Esophagus muscularis mucosa (tissue), 4 donors: Measurements from ENCODE around the gene MAMLD1. TPM values are rescaled to one million over a fixed set of nuclear protein-coding genes. Genes with fewer than 3 reads are reported as not detected.

Experiments
- DNase-seq: peaks from one replicate; pipeline ENCODE4 v3.0.0-alpha.2; 2017; ENCODE audit errors: extremely low spot score
- H3K27ac ChIP-seq, 4 donors: fragments of 200-600 bp; sonication (generic); replicated peaks in 1 of 4; 1 replicate in 3 of 4; 2 replicates in 1 of 4; pipeline ENCODE4 v1.5.1; 2016 to 2019; ENCODE audit warnings: mild to moderate bottlenecking in 1 of 4
- H3K27me3 ChIP-seq, 4 donors: fragments of 200-600 bp; sonication (generic); one replicate each; pipeline versions ENCODE4 v1.5.1 to v1.6.0; 2016 to 2019
- H3K36me3 ChIP-seq, 4 donors: fragments of 200-600 bp; sonication (generic); one replicate each; pipeline ENCODE4 v1.5.1; 2016 to 2019
- H3K4me1 ChIP-seq, 4 donors: fragments of 200-600 bp; sonication (generic); one replicate each; pipeline ENCODE4 v1.5.1; 2016 to 2019
- H3K4me3 ChIP-seq, 4 donors: fragments of 200-600 bp; sonication (generic); 1 replicate in 2 of 4; 2 replicates in 2 of 4; pipeline ENCODE4 v1.5.1; 2016 to 2019; ENCODE audit warnings: mild to moderate bottlenecking in 4 of 4, moderate library complexity in 1 of 4
- H3K9me3 ChIP-seq, 4 donors: fragments of 200-600 bp; sonication (generic); 1 replicate in 3 of 4; 2 replicates in 1 of 4; pipeline ENCODE4 v1.5.1; 2016 to 2019
- CTCF ChIP-seq, 3 experiments: fragments of 200-600 bp in 2 of 3; fragments of 450-650 bp in 1 of 3; sonication (generic) in 2 of 3; IDR thresholded peaks; one replicate each; pipeline ENCODE4 v1.5.1; 2017 to 2019; ENCODE audit warnings: antibody characterized with exemption in 3 of 3, mild to moderate bottlenecking in 2 of 3, moderate library complexity in 1 of 3
- EP300 ChIP-seq: sonication (generic); formaldehyde crosslinking; IDR thresholded peaks from one replicate; pipeline ENCODE4 v1.6.1; 2017; ENCODE audit warnings: antibody characterized with exemption
- POLR2A ChIP-seq: fragments of 450-650 bp; IDR thresholded peaks from one replicate; pipeline ENCODE4 v1.6.1; 2017; ENCODE audit warnings: antibody characterized with exemption, moderate library complexity, mild to moderate bottlenecking, low read depth
- POLR2AphosphoS5 ChIP-seq, 2 donors: sonication (generic); formaldehyde crosslinking; IDR thresholded peaks; one replicate each; pipeline ENCODE4 v1.6.1; 2017; ENCODE audit warnings: antibody characterized with exemption in 2 of 2
- WGBS: methylation state at CpG from one replicate; pipeline ENCODE4 v1.1.5; 2018; 5-methylcytosine and 5-hydroxymethylcytosine counted together
- intact Hi-C: fragments of 100-400 bp; cut with DNase I; formaldehyde crosslinking; loops from one replicate; pipeline ENCODE4 v1.15.1; 2023
- total RNA-seq, 4 donors: library from RNA; depleted of rRNA; stranded (reverse); fragments of >200 nt; gene quantifications; one replicate each; pipeline versions ENCODE4 v1.1.0 to v1.2.1, GENCODE V29; 2016

Gene MAMLD1
- total RNA-seq, 4 donors from 2014 or later, result 1.6 to 5.3 (median 3.3) TPM

- intact Hi-C loops, result no loop called here
- Histone ChIP-seq H3K4me3 (peak overlapping the region; percentile 46 to 59 (median 48)), H3K4me1 (peaks cover 14 to 24% (median 18%) of the 10 kb centered on the region in 4 donors), H3K27ac (peak overlapping the region; percentile 71 to 81 (median 76)), H3K27me3 (no peaks in the 10 kb centered on the region), H3K36me3 (no peaks in the 10 kb centered on the region), H3K9me3 (no peaks in the 10 kb centered on the region)
- WGBS, result 44% methylated on average over 22 of the region's 54 CpGs
- TF ChIP-seq POLR2A, result no peak
- TF ChIP-seq POLR2AphosphoS5 (IDR thresholded peaks at IDR 0.05), result peak; percentile 56 to 67
- DNase-seq, result peak; percentile 92
Observed at GRCh38 chrX:150547375-150548115, 184.4 kb downstream of the MAMLD1 start.

DNA sequence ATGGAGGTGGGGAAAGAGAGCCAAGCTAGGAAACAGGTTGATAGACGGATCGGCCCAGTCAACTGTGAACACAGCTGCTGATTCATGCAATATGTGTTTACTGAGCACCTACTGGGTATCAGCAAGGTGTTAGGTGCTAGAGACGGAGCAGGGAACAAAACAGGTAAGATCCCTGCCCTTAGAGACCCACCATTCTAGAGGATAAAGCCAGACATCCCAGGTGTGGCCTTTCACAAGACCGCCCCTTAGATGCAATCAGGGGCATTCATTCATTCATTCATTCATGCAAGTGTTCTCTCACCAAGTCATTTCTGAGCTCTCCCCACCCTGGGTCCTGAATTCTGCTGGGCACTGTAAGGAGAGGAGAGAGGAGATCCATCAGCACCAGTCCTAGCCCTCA, 185.1 kb downstream of the MAMLD1 start:
- TF ChIP-seq POLR2A, result no peak
- intact Hi-C loops, result no loop called here
- no peak for DNase-seq
- Histone ChIP-seq H3K4me1 (peaks cover 14 to 24% (median 18%) of the 10 kb centered on the region in 4 donors), H3K4me3 (peak overlapping the region; percentile 46 to 59 (median 48)), H3K27ac (peak overlapping the region; percentile 71 to 81 (median 76)), H3K27me3 (no peaks in the 10 kb centered on the region), H3K9me3 (no peaks in the 10 kb centered on the region), H3K36me3 (no peaks in the 10 kb centered on the region)
- WGBS, result 81% methylated on average over 4 of the region's 4 CpGs

GRCh38 chrX:150548684-150549083, 185.6 kb downstream of the MAMLD1 start:
- intact Hi-C loops, result no loop called here
- WGBS, result 62% methylated on average over 2 of the region's 2 CpGs
- Histone ChIP-seq H3K36me3 (no peaks in the 10 kb centered on the region), H3K4me1 (peaks cover 14 to 24% (median 18%) of the 10 kb centered on the region in 4 donors), H3K27me3 (no peaks in the 10 kb centered on the region), H3K4me3 (no peak overlapping the region), H3K9me3 (no peaks in the 10 kb centered on the region), H3K27ac (no peak overlapping the region)
- DNase-seq, result no peak
- TF ChIP-seq CTCF (IDR thresholded peaks at IDR 0.05), result no peak
- no peak for TF ChIP-seq POLR2AphosphoS5 (IDR thresholded peaks at IDR 0.05)
- TF ChIP-seq EP300, result no peak
- no peak for TF ChIP-seq POLR2A

DNA sequence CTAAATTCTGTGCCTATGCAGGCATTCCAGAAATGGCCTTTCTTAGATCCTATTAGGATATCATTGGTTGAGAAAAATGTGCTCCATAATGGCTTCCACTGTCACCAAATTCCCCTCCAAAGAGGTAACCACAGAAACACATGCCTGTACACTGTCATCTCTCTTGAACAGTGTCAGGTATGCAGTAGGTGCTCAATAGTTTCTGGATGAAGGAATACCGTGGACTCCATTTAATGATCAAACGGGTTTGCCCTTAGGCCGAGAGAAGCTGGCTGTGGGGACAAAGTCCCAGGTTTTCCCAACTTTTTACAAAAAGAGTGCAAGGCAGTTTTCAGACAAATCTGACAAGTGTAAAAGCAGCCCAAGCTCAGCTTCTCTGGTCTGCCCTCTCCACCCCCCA, 188.8 kb downstream of the MAMLD1 start:
- peaks cover 6 to 17% (median 11%) of the 10 kb centered on the region in 4 donors for H3K4me1 ChIP-seq
- no peak overlapping the region for H3K4me3 ChIP-seq
- no peaks in the 10 kb centered on the region for H3K9me3 ChIP-seq
- no peaks in the 10 kb centered on the region for H3K36me3 ChIP-seq
- no peaks in the 10 kb centered on the region for H3K27me3 ChIP-seq
- WGBS, result 81% methylated on average over 3 of the region's 3 CpGs
- H3K27ac ChIP-seq, result no peak overlapping the region
- intact Hi-C loops, result no loop called here
- no peak for DNase-seq
- no peak for TF ChIP-seq POLR2A
- no peak for TF ChIP-seq EP300
- no peak for TF ChIP-seq POLR2AphosphoS5 (IDR thresholded peaks at IDR 0.05)

DNA sequence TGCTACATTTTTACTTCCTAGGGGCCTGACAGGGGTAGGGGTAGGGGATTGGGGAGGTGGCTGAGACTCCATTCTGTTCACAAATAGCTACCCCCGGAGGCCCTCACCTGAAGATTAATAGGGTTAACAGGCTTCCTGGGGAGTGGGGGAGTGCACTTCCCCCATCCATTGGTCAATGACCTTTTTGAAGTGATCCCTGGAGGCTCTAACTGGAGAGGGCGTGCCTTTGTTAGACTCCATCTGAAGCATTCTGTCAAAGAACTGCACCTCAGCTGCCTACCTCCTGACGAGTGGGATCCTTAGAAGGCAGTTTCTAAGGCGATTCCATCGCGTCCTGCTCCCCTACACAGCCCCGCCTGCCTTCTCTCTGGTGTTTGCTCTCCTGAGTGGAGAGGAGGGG, 195.3 kb downstream of the MAMLD1 start:
- Histone ChIP-seq H3K4me3 (no peak overlapping the region), H3K27ac (no peak overlapping the region), H3K27me3 (no peaks in the 10 kb centered on the region), H3K4me1 (no peaks in the 10 kb centered on the region), H3K36me3 (no peaks in the 10 kb centered on the region), H3K9me3 (no peaks in the 10 kb centered on the region)
- intact Hi-C loops, result no loop called here
- WGBS, result 41% methylated on average over 7 of the region's 7 CpGs
- DNase-seq, result no peak
- TF ChIP-seq POLR2A (no peak), EP300 (no peak), CTCF (IDR thresholded peaks at IDR 0.05) (no peak), POLR2AphosphoS5 (IDR thresholded peaks at IDR 0.05) (no peak)

Other genes with a start within 250 kb of the MAMLD1 start
- gene MTM1, start 205.3 kb downstream of the MAMLD1 start, total RNA-seq, result 10 to 100 TPM in 3 of 4 donors, 1 to 10 TPM in 1; 7.9 to 15.5 (median 11.4) TPM